ENCODE results near the gene CLINT1. TPM values are rescaled to one million over a fixed set of nuclear protein-coding genes. Genes with fewer than 3 reads are reported as not detected.
A peak's percentile ranks its signal among the peaks of the same experiment; 100 is the strongest.

The CLINT1 gene
- total RNA-seq, 2 experiments from 2014 or later: 68.4 to 77.4 TPM

- CTCF ChIA-PET: interaction anchor here (0.6 to 1.0 kb wide), 2 partner anchors 350 to 412 kb away, joined by 3 read pairs; no protein-coding TSS in a partner anchor
- Mint-ChIP-seq H3K9me3 (peaks cover 6% of the 10 kb centered on the region), H3K27ac (no peak overlapping the region), H3K4me3 (no peak overlapping the region), H3K4me1 (peaks cover 18% of the 10 kb centered on the region), H3K27me3 (no peaks in the 10 kb centered on the region), H3K36me3 (ENCODE audit: low read depth) (peaks cover 26% of the 10 kb centered on the region)
- POLR2A ChIA-PET: no interaction called here
- peak; percentile 52 for DNase-seq
These were observed 118.7 kb downstream of the CLINT1 start for GRCh38 chr5:157740229-157740610.

GRCh38 chr5:157739388-157740228, 119.3 kb downstream of the CLINT1 start:
- ChIA-PET CTCF (no interaction called here), POLR2A (no interaction called here)
- H3K4me1 Mint-ChIP-seq: peaks cover 13% of the 10 kb centered on the region
- H3K9me3 Mint-ChIP-seq: peaks cover 6% of the 10 kb centered on the region
- no peak overlapping the region for H3K27ac Mint-ChIP-seq
- no peak overlapping the region for H3K4me3 Mint-ChIP-seq
- peaks cover 28% of the 10 kb centered on the region for H3K36me3 Mint-ChIP-seq (ENCODE audit: low read depth)
- H3K27me3 Mint-ChIP-seq: no peaks in the 10 kb centered on the region
- DNase-seq: no peak

GRCh38 chr5:157735991-157736390, 123.0 kb downstream of the CLINT1 start:
- no peak for DNase-seq
- peaks cover 14% of the 10 kb centered on the region for H3K4me1 Mint-ChIP-seq
- peaks cover 29% of the 10 kb centered on the region for H3K36me3 Mint-ChIP-seq (ENCODE audit: low read depth)
- H3K27me3 Mint-ChIP-seq: no peaks in the 10 kb centered on the region
- no peak overlapping the region for H3K4me3 Mint-ChIP-seq
- H3K27ac Mint-ChIP-seq: no peak overlapping the region
- POLR2A ChIA-PET: interaction anchor here (0.6 kb wide), 1 partner anchor 202 kb away, joined by 5 read pairs; no protein-coding TSS in a partner anchor
- CTCF ChIA-PET: no interaction called here
- H3K9me3 Mint-ChIP-seq: peaks cover 6% of the 10 kb centered on the region

Other genes with a start within 250 kb of the CLINT1 start
- gene SOX30, start 206.7 kb downstream of the CLINT1 start, total RNA-seq: under 1 TPM in 1 of 2 experiments, not detected in 1; 0.10 TPM
- gene C5orf52, start 187.6 kb downstream of the CLINT1 start, total RNA-seq: not detected
- gene THG1L, start 127.7 kb downstream of the CLINT1 start, total RNA-seq: 10 to 100 TPM; 10.8 to 13.9 TPM
- gene LSM11, start 115.4 kb downstream of the CLINT1 start, total RNA-seq: 1 to 10 TPM; 4.8 to 5.3 TPM

All from activated CD4-positive, alpha-beta T cell treated with anti-CD3 and anti-CD28 coated beads, Interleukin-2, amount 10 ng/mL, durations not matched to agents 7 days and 5 days (primary cell).